Measurements from ENCODE around the gene RAB9A.
"Not testable (repeated sequence)": the region's sequence is repeated elsewhere in the genome, so short reads cannot be mapped to it uniquely, and the experiment has no call there.

The RAB9A gene

DNA sequence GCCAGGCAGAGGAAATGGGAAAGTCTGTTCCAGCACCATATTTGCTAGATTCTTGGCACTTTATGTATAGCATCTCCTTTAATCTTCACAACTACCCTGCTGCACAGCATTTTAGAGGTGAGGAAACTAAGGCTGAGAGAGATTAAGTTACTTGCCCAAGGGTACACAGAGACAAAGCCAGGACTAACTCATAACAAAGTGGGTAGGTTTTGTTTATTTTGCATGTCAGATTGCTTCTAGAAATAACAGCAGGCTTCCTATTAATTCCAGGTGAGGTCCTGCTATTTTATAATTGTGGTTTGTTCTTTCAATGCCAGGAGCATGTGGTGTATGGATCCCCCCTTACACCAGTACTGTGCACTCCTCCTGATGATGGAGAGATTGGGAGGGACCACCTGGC is 21.0 kb upstream of the RAB9A start:
- TF ChIP-seq CTCF (IDR thresholded peaks at IDR 0.05; ENCODE audit: control extremely low read depth, extremely low read depth, low read depth, missing control alignments), result no peak
- DNase-seq (ENCODE audit: extremely low spot score), result no peak
- ChIA-PET POLR2A (no interaction called here), CTCF (no interaction called here)

GRCh38 chrX:13669246-13669737 is 19.6 kb upstream of the RAB9A start:
- DNase-seq (ENCODE audit: extremely low spot score), result peak; percentile 48
- no peak for TF ChIP-seq CTCF (IDR thresholded peaks at IDR 0.05; ENCODE audit: control extremely low read depth, extremely low read depth, low read depth, missing control alignments)
- ChIA-PET POLR2A (interaction anchor here (0.8 to 1.4 kb wide), 5 partner anchors 16 to 74 kb away, joined by 3 to 8 read pairs (median 3); partner anchors contain the start of genes OFD1 and TRAPPC2), CTCF (interaction anchor here (0.6 to 2.2 kb wide), 4 partner anchors 12 to 360 kb away, joined by 3 to 7 read pairs (median 4); no protein-coding TSS in a partner anchor)

- not testable (repeated sequence) for DNase-seq (ENCODE audit: extremely low spot score)
- ChIA-PET POLR2A (interaction anchor here (0.8 to 1.4 kb wide), 5 partner anchors 15 to 73 kb away, joined by 3 to 8 read pairs (median 3); partner anchors contain the start of genes OFD1 and TRAPPC2), CTCF (interaction anchor here (1.0 to 2.2 kb wide), 3 partner anchors 11 to 80 kb away, joined by 3 to 7 read pairs (median 5); no protein-coding TSS in a partner anchor)
These were observed 19.2 kb upstream of the RAB9A start for GRCh38 chrX:13669755-13670154.

DNA sequence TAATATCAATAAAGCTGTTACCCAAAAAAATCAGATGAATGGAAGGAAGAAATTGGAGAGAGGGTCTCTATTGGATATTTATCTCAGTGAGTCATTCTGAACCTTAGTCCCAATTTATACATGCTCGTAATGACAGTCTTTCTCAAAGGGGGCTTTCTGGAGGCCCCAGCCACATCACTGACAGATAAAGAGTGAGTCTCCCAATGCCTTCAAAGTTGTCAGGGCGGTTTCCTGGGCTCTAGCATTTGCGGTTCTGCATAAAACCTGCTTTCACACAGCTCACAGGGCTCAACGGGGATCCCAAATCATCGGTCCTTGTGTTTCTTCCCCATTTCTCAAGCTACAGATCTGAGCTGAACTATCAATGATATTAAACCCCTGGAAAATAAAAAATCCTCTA is 18.7 kb upstream of the RAB9A start:
- no peak for TF ChIP-seq CTCF (IDR thresholded peaks at IDR 0.05; ENCODE audit: control extremely low read depth, extremely low read depth, low read depth, missing control alignments)
- CTCF ChIA-PET, result interaction anchor here (1.9 to 2.2 kb wide), 2 partner anchors 11 to 17 kb away, joined by 5 to 7 read pairs; no protein-coding TSS in a partner anchor
- POLR2A ChIA-PET, result interaction anchor here (1.3 kb wide), 1 partner anchor 64 kb away, joined by 8 read pairs; the partner anchor contains the start of genes OFD1 and TRAPPC2
- no peak for DNase-seq (ENCODE audit: extremely low spot score)

- DNase-seq (ENCODE audit: extremely low spot score), result no peak
- ChIA-PET POLR2A (no interaction called here), CTCF (interaction anchor here (1.3 kb wide), 1 partner anchor 26 kb away, joined by 3 read pairs; no protein-coding TSS in a partner anchor)
- TF ChIP-seq CTCF (IDR thresholded peaks at IDR 0.05; ENCODE audit: control extremely low read depth, extremely low read depth, low read depth, missing control alignments), result no peak
These were observed 15.9 kb upstream of the RAB9A start for GRCh38 chrX:13673016-13673415.

DNA sequence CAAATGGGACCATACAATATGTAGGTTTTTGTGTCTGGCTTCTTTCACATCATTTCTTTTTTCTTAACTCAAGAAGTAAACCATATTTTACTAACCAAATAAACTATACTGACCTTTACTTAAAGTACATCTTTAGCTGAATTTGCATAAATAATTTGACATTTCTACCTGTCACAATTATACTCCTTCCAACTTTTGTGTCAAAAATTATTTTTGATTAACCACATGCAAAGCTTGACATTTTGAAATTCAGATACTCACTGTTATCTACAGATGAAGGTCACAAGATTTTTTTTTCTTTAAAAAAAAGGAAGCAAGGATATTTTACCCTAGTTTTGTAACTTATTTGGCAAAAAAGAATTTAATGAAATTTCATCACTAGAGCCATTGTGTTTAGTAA is 12.0 kb upstream of the RAB9A start:
- ChIA-PET POLR2A (no interaction called here), CTCF (no interaction called here)
- no peak for TF ChIP-seq CTCF (IDR thresholded peaks at IDR 0.05; ENCODE audit: control extremely low read depth, extremely low read depth, low read depth, missing control alignments)
- no peak for DNase-seq (ENCODE audit: extremely low spot score)

DNA sequence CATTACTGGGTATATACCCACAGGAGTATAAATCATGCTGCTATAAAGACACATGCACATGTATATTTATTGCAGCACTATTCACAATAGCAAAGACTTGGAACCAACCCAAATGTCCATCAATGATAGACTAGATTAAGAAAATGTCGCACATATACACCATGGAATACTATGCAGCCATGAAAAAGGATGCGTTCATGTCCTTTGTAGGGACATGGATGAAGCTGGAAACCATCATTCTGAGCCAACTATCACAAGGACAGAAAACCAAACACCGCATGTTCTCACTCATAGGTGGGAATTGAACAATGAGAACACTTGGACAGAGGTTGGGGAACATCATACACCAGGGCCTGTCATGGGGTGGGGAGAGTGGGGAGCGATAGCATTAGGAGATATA is 9.2 kb upstream of the RAB9A start:
- POLR2A ChIA-PET; DNase-seq (ENCODE audit: extremely low spot score): not testable (repeated sequence)
- CTCF ChIA-PET, result interaction anchor here (1.2 kb wide), 1 partner anchor 17 kb away, joined by 3 read pairs; no protein-coding TSS in a partner anchor
